DOHH2 (cell line): ENCODE data around the gene KMT2B.

ENCODE experiments used
- H3F3A ChIP-seq: fragments of 200-600 bp; sonication (generic), shearing (Covaris generic); 2 replicates; pipeline ENCODE4 v1.6.0; 2016; ENCODE audit warnings: antibody characterized with exemption, mild to moderate bottlenecking; ENCODE audit not compliant: control insufficient read depth, insufficient read depth
- H3K27ac ChIP-seq: fragments of 200-600 bp; sonication (generic); 2 replicates; pipeline ENCODE4 v1.5.1; 2014; ENCODE audit warnings: low read depth, mild to moderate bottlenecking, low read length, moderate library complexity
- H3K27me3 ChIP-seq: fragments of 200-600 bp; sonication (generic); 2 replicates; pipeline ENCODE4 v1.6.1; 2014; ENCODE audit warnings: mild to moderate bottlenecking, low read length, mixed read lengths; ENCODE audit not compliant: control insufficient read depth
- H3K36me3 ChIP-seq: fragments of 200-600 bp; sonication (generic); 2 replicates; pipeline ENCODE4 v1.6.1; 2014; ENCODE audit warnings: mild to moderate bottlenecking, low read length, moderate library complexity, mixed read lengths; ENCODE audit not compliant: control insufficient read depth
- H3K4me1 ChIP-seq: fragments of 200-600 bp; sonication (generic); 2 replicates; pipeline ENCODE4 v1.6.1; 2014; ENCODE audit warnings: mild to moderate bottlenecking, low read length, mixed read lengths; ENCODE audit not compliant: control insufficient read depth
- H3K4me2 ChIP-seq: fragments of 200-600 bp; sonication (generic); 2 replicates; pipeline ENCODE4 v1.6.0; 2014; ENCODE audit warnings: mild to moderate bottlenecking, low read length, moderate library complexity
- H3K4me3 ChIP-seq: fragments of 200-600 bp; sonication (generic); 2 replicates; pipeline ENCODE4 v1.5.1; 2014; ENCODE audit warnings: mild to moderate bottlenecking, low read length, mixed read lengths
- H3K79me2 ChIP-seq: fragments of 200-600 bp; sonication (generic); 2 replicates; pipeline ENCODE4 v1.6.1; 2014; ENCODE audit warnings: mild to moderate bottlenecking, low read length, mixed read lengths; ENCODE audit not compliant: control insufficient read depth
- H3K9me2 ChIP-seq: fragments of 200-600 bp; sonication (generic); replicated peaks from 2 replicates; pipeline ENCODE4 v1.6.1; 2014; ENCODE audit warnings: mild to moderate bottlenecking, low read length, mixed read lengths; ENCODE audit not compliant: control insufficient read depth
- H3K9me3 ChIP-seq: fragments of 200-600 bp; sonication (generic); 2 replicates; pipeline ENCODE4 v1.6.1; 2014; ENCODE audit warnings: antibody characterized with exemption, low read length, mixed read lengths; ENCODE audit not compliant: control insufficient read depth, insufficient read depth
- H4K20me1 ChIP-seq: fragments of 200-600 bp; sonication (generic); 2 replicates; pipeline ENCODE4 v1.6.0; 2014; ENCODE audit warnings: low read depth, mild to moderate bottlenecking, antibody characterized with exemption, low read length, moderate library complexity; ENCODE audit not compliant: control insufficient read depth, insufficient read depth
- CTCF ChIP-seq: fragments of 200-600 bp; sonication (generic); IDR thresholded peaks from one replicate; pipeline ENCODE4 v1.5.1; 2014; ENCODE audit warnings: antibody characterized with exemption, mild to moderate bottlenecking, low read depth, low read length; ENCODE audit not compliant: poor library complexity, severe bottlenecking
- EZH2phosphoT487 ChIP-seq: fragments of 200-600 bp; sonication (generic); IDR thresholded peaks from 2 replicates; pipeline ENCODE4 v1.6.1; 2017; ENCODE audit warnings: borderline replicate concordance, mild to moderate bottlenecking, antibody characterized with exemption, low read length, moderate library complexity, mixed read lengths

The KMT2B gene

GRCh38 chr19:35783469-35784434, 65.9 kb downstream of the KMT2B start:
- no peaks in the 10 kb centered on the region for H3K36me3 ChIP-seq
- H3K9me3 ChIP-seq = no peaks in the 10 kb centered on the region
- H3K27ac ChIP-seq = no peak overlapping the region
- H3F3A ChIP-seq = no peaks in the 10 kb centered on the region
- TF ChIP-seq CTCF (no peak), EZH2phosphoT487 (no peak)
- no peak overlapping the region for H3K4me3 ChIP-seq
- no peaks in the 10 kb centered on the region for H3K79me2 ChIP-seq
- H3K4me1 ChIP-seq = no peaks in the 10 kb centered on the region
- no peaks in the 10 kb centered on the region for H3K9me2 ChIP-seq
- H3K27me3 ChIP-seq = no peaks in the 10 kb centered on the region
- H4K20me1 ChIP-seq = no peaks in the 10 kb centered on the region
- no peak overlapping the region for H3K4me2 ChIP-seq

- TF ChIP-seq CTCF (no peak), EZH2phosphoT487 (no peak)
- H3K9me2 ChIP-seq = no peaks in the 10 kb centered on the region
- H4K20me1 ChIP-seq = no peaks in the 10 kb centered on the region
- H3K36me3 ChIP-seq = no peaks in the 10 kb centered on the region
- H3K4me3 ChIP-seq = no peak overlapping the region
- no peak overlapping the region for H3K27ac ChIP-seq
- no peaks in the 10 kb centered on the region for H3K79me2 ChIP-seq
- no peaks in the 10 kb centered on the region for H3K27me3 ChIP-seq
- no peak overlapping the region for H3K4me2 ChIP-seq
- H3F3A ChIP-seq = no peaks in the 10 kb centered on the region
- no peaks in the 10 kb centered on the region for H3K9me3 ChIP-seq
- H3K4me1 ChIP-seq = no peaks in the 10 kb centered on the region
These were observed 66.9 kb downstream of the KMT2B start for GRCh38 chr19:35784503-35785338.

- Histone ChIP-seq H3K4me3 (no peak overlapping the region), H3K9me3 (no peaks in the 10 kb centered on the region), H3K36me3 (no peaks in the 10 kb centered on the region), H3K79me2 (no peaks in the 10 kb centered on the region), H4K20me1 (no peaks in the 10 kb centered on the region), H3K4me2 (no peak overlapping the region), H3K4me1 (no peaks in the 10 kb centered on the region), H3K27me3 (no peaks in the 10 kb centered on the region), H3F3A (no peaks in the 10 kb centered on the region), H3K27ac (no peak overlapping the region), H3K9me2 (no peaks in the 10 kb centered on the region)
- no peak for TF ChIP-seq CTCF
- no peak for TF ChIP-seq EZH2phosphoT487
These were observed 67.5 kb downstream of the KMT2B start for GRCh38 chr19:35785339-35785627.
